Natural killer cell (primary cell): ENCODE data around the gene TYW3. TPM values are rescaled to one million over a fixed set of nuclear protein-coding genes. Genes with fewer than 3 reads are reported as not detected.

ENCODE experiments used
- ATAC-seq, 3 donors: fragments of 150-1000 bp in 2 of 3; fragments of 200-7000 bp in 1 of 3; cut with Tn5 transposase; 1 replicate in 1 of 3; 2 replicates in 2 of 3; pipeline ENCODE4 v1.10.0; 2021; ENCODE audit warnings: mild to moderate bottlenecking in 2 of 3, moderate library complexity in 2 of 3
- DNase-seq, 2 donors: peaks; one replicate each; pipeline versions ENCODE4 v3.0.0 to v3.0.0-alpha.2; 2013 to 2021; ENCODE audit warnings: mixed read lengths in 1 of 2
- H3K27ac ChIP-seq: one replicate; pipeline ENCODE4 v1.5.1; 2013; ENCODE audit warnings: mild to moderate bottlenecking, low read length
- H3K27me3 ChIP-seq: one replicate; pipeline ENCODE4 v1.6.1; 2013; ENCODE audit warnings: low read length; ENCODE audit not compliant: control insufficient read depth, insufficient read depth
- H3K36me3 ChIP-seq: one replicate; pipeline ENCODE4 v1.6.1; 2013; ENCODE audit warnings: low read length; ENCODE audit not compliant: control insufficient read depth, insufficient read depth
- H3K4me1 ChIP-seq: one replicate; pipeline ENCODE4 v1.6.1; 2013; ENCODE audit warnings: low read length; ENCODE audit not compliant: control insufficient read depth, insufficient read depth
- H3K4me3 ChIP-seq: one replicate; pipeline ENCODE4 v1.5.1; 2013; ENCODE audit warnings: low read length
- H3K9me3 ChIP-seq: one replicate; pipeline ENCODE4 v1.6.1; 2013; ENCODE audit warnings: low read length; ENCODE audit not compliant: control insufficient read depth, insufficient read depth
- H3K27ac Mint-ChIP-seq, 2 donors: one replicate each; pipeline ENCODE4 v1.8.0; 2022; ENCODE audit warnings: mild to moderate bottlenecking in 2 of 2, mixed read lengths in 2 of 2, moderate library complexity in 1 of 2
- H3K27me3 Mint-ChIP-seq, 2 donors: one replicate each; pipeline ENCODE4 v1.8.0; 2022; ENCODE audit warnings: low read depth in 2 of 2, mixed read lengths in 2 of 2
- H3K36me3 Mint-ChIP-seq: one replicate; pipeline ENCODE4 v1.8.0; 2022; ENCODE audit warnings: mixed read lengths
- H3K4me1 Mint-ChIP-seq, 2 donors: one replicate each; pipeline ENCODE4 v1.8.0; 2022; ENCODE audit warnings: mixed read lengths in 2 of 2
- H3K4me3 Mint-ChIP-seq: one replicate; pipeline ENCODE4 v1.8.0; 2022; ENCODE audit warnings: mild to moderate bottlenecking, moderate library complexity, mixed read lengths
- H3K9me3 Mint-ChIP-seq, 2 donors: one replicate each; pipeline ENCODE4 v1.8.0; 2022; ENCODE audit warnings: mixed read lengths in 2 of 2
- CTCF ChIP-seq: fragments of 200-600 bp; IDR thresholded peaks from one replicate; pipeline ENCODE4 v1.8.0; 2022; ENCODE audit warnings: antibody characterized with exemption
- WGBS: methylation state at CpG from one replicate; pipeline ENCODE4 v1.1.7; 2013; ENCODE audit warnings: missing lambda C conversion rate; ENCODE audit not compliant: insufficient coverage; 5-methylcytosine and 5-hydroxymethylcytosine counted together
- intact Hi-C: fragments of 100-400 bp; cut with micrococcal nuclease; formaldehyde crosslinking; loops from one replicate; pipeline ENCODE4 v1.14.2; 2022
- total RNA-seq, 4 donors: library from RNA; stranded (reverse); fragments of 120-200 nt in 1 of 4; gene quantifications; one replicate each; pipeline versions ENCODE4 v1.2.3 to v1.2.4, GENCODE V29; 2013 to 2022

The TYW3 gene
- total RNA-seq, 3 donors from 2014 or later (not counting 1 experiment from before 2014, with no cell fraction given), result 8.1 to 14.0 (median 8.3) TPM

- no peaks in the 10 kb centered on the region for H3K9me3 ChIP-seq
- H3K27me3 Mint-ChIP-seq, result peaks cover 0 to 5% of the 10 kb centered on the region in 2 donors
- no peaks in the 10 kb centered on the region for H3K36me3 ChIP-seq
- H3K4me1 ChIP-seq, result no peaks in the 10 kb centered on the region
- H3K36me3 Mint-ChIP-seq, result no peaks in the 10 kb centered on the region
- intact Hi-C loops, result no loop called here
- H3K4me3 ChIP-seq, result no peak overlapping the region
- H3K4me3 Mint-ChIP-seq, result no peak overlapping the region
- no peaks in the 10 kb centered on the region for H3K9me3 Mint-ChIP-seq
- H3K27ac Mint-ChIP-seq, result no peak overlapping the region
- no peak overlapping the region for H3K27ac ChIP-seq
- 93% methylated on average over 2 of the region's 2 CpGs for WGBS
- peaks cover 0 to 7% of the 10 kb centered on the region in 2 donors for H3K4me1 Mint-ChIP-seq
- ATAC-seq (no peak), DNase-seq (no peak)
- no peak for TF ChIP-seq CTCF
- no peaks in the 10 kb centered on the region for H3K27me3 ChIP-seq
These were observed 39.5 kb upstream of the TYW3 start for GRCh38 chr1:74693473-74693872.

GRCh38 chr1:74697832-74698231 is 35.1 kb upstream of the TYW3 start:
- H3K27ac Mint-ChIP-seq, result no peak overlapping the region
- 80% methylated on average over 2 of the region's 2 CpGs for WGBS
- H3K9me3 ChIP-seq, result no peaks in the 10 kb centered on the region
- H3K9me3 Mint-ChIP-seq, result no peaks in the 10 kb centered on the region
- ATAC-seq, result no peak
- H3K4me3 ChIP-seq, result no peak overlapping the region
- no peak for TF ChIP-seq CTCF
- H3K36me3 Mint-ChIP-seq, result no peaks in the 10 kb centered on the region
- no peak overlapping the region for H3K27ac ChIP-seq
- no peaks in the 10 kb centered on the region for H3K27me3 Mint-ChIP-seq
- intact Hi-C loops, result no loop called here
- H3K4me1 ChIP-seq, result no peaks in the 10 kb centered on the region
- no peaks in the 10 kb centered on the region for H3K27me3 ChIP-seq
- no peak overlapping the region for H3K4me3 Mint-ChIP-seq
- peaks cover 0 to 5% of the 10 kb centered on the region in 2 donors for H3K4me1 Mint-ChIP-seq
- H3K36me3 ChIP-seq, result peaks cover under 1% of the 10 kb centered on the region
- no peak for DNase-seq

- Mint-ChIP-seq H3K9me3 (no peaks in the 10 kb centered on the region), H3K36me3 (peaks cover 11% of the 10 kb centered on the region), H3K4me1 (peaks cover 10 to 16% of the 10 kb centered on the region in 2 donors), H3K4me3 (no peak overlapping the region), H3K27me3 (no peaks in the 10 kb centered on the region), H3K27ac (no peak overlapping the region)
- no peak overlapping the region for H3K4me3 ChIP-seq
- ATAC-seq, result no peak
- no peak for TF ChIP-seq CTCF
- no peaks in the 10 kb centered on the region for H3K9me3 ChIP-seq
- H3K4me1 ChIP-seq, result no peaks in the 10 kb centered on the region
- H3K36me3 ChIP-seq, result peaks cover 3% of the 10 kb centered on the region
- H3K27me3 ChIP-seq, result no peaks in the 10 kb centered on the region
- no peak overlapping the region for H3K27ac ChIP-seq
- no peak for DNase-seq
- intact Hi-C loops, result no loop called here
These were observed 33.6 kb upstream of the TYW3 start for GRCh38 chr1:74699331-74699730.

GRCh38 chr1:74703386-74704182 is 29.4 kb upstream of the TYW3 start:
- Mint-ChIP-seq H3K9me3 (no peaks in the 10 kb centered on the region), H3K4me1 (peaks cover 10 to 17% of the 10 kb centered on the region in 2 donors), H3K4me3 (no peak overlapping the region), H3K27ac (peak overlapping the region; percentile 36 to 45), H3K27me3 (no peaks in the 10 kb centered on the region), H3K36me3 (peaks cover 19% of the 10 kb centered on the region)
- H3K36me3 ChIP-seq, result peaks cover 23% of the 10 kb centered on the region
- H3K27ac ChIP-seq, result no peak overlapping the region
- no peaks in the 10 kb centered on the region for H3K9me3 ChIP-seq
- no peaks in the 10 kb centered on the region for H3K4me1 ChIP-seq
- no peak for ATAC-seq
- 59% methylated on average over 6 of the region's 6 CpGs for WGBS
- intact Hi-C loops, result no loop called here
- no peak overlapping the region for H3K4me3 ChIP-seq
- TF ChIP-seq CTCF, result no peak
- H3K27me3 ChIP-seq, result no peaks in the 10 kb centered on the region
- no peak for DNase-seq
